ENCODE data around the gene FHIP1A. TPM values are rescaled to one million over a fixed set of nuclear protein-coding genes. Genes with fewer than 3 reads are reported as not detected.

Gene FHIP1A
- total and polyA plus RNA-seq, 2 of the 13 experiments (the other 11 are each of a cell fraction or from before 2014, with no cell fraction given), result 4.1 to 6.2 TPM

DNA sequence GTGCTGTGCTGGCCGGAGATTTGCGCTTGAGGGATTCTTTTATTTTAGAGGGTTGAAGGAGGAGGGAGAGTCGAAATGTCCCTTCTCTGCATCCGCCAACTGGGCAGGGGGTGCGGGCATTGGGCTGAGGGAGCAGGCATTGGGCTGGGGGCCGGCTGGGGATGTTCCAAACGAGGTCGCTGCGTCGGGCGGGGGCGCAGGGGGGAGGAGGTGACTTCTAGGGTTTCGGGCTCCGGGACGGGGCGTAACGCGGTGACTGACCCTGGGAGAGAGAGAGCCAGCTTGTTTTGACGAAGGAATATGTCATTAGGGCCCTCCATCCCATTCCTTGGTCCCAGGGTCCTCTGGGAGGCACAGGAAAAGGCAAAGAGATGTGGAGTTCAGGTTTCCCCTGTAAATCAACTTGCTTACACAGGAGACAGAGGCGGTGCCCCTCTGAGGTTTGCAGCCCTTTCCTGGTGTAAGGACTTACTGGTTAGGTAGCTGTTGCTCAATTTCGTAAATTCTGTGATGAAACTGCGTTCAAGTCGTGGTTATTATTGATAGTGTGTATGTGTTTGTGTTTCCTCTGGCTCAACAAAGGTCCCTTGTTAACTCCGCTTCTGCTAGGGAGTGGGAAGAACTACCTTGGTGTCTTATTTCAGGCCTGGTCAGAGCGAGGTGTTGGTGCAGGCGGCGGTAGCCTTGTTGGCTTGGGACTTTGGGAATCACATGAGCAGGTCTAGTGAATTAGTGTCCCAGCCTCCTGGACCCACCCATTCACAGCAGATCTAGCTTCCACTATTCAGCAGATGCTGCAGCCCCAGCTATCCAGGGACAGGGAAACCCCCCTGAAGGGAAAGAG, 716 bp downstream of the FHIP1A start (continued):
- TF ChIP-seq, protein P1, sequence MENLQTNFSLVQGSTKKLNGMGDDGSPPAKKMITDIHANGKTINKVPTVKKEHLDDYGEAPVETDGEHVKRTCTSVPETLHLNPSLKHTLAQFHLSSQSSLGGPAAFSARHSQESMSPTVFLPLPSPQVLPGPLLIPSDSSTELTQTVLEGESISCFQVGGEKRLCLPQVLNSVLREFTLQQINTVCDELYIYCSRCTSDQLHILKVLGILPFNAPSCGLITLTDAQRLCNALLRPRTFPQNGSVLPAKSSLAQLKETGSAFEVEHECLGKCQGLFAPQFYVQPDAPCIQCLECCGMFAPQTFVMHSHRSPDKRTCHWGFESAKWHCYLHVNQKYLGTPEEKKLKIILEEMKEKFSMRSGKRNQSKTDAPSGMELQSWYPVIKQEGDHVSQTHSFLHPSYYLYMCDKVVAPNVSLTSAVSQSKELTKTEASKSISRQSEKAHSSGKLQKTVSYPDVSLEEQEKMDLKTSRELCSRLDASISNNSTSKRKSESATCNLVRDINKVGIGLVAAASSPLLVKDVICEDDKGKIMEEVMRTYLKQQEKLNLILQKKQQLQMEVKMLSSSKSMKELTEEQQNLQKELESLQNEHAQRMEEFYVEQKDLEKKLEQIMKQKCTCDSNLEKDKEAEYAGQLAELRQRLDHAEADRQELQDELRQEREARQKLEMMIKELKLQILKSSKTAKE (CRISPR knock-in tag; IDR thresholded peaks at IDR 0.05; ENCODE audit: borderline replicate concordance), result no peak
- TF ChIP-seq RFXAP (CRISPR knock-in tag; IDR thresholded peaks at IDR 0.05; ENCODE audit: borderline replicate concordance), result no peak
- TF ChIP-seq, protein P2, sequence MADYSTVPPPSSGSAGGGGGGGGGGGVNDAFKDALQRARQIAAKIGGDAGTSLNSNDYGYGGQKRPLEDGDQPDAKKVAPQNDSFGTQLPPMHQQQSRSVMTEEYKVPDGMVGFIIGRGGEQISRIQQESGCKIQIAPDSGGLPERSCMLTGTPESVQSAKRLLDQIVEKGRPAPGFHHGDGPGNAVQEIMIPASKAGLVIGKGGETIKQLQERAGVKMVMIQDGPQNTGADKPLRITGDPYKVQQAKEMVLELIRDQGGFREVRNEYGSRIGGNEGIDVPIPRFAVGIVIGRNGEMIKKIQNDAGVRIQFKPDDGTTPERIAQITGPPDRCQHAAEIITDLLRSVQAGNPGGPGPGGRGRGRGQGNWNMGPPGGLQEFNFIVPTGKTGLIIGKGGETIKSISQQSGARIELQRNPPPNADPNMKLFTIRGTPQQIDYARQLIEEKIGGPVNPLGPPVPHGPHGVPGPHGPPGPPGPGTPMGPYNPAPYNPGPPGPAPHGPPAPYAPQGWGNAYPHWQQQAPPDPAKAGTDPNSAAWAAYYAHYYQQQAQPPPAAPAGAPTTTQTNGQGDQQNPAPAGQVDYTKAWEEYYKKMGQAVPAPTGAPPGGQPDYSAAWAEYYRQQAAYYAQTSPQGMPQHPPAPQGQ (CRISPR knock-in tag; IDR thresholded peaks at IDR 0.05; ENCODE audit: borderline replicate concordance), result no peak
- no peak for TF ChIP-seq ZNF746 (CRISPR knock-in tag; IDR thresholded peaks at IDR 0.05)
- TF ChIP-seq RBFOX2 (IDR thresholded peaks at IDR 0.05; ENCODE audit: low read depth, low read length), result no peak
- no peak for TF ChIP-seq IRX3 (CRISPR knock-in tag; IDR thresholded peaks at IDR 0.05; ENCODE audit: borderline replicate concordance, low read depth)
- no peak for TF ChIP-seq BHLHE40 (IDR thresholded peaks at IDR 0.05; ENCODE audit: low read length)
- TF ChIP-seq TP53 (CRISPR knock-in tag; conservative IDR thresholded peaks at IDR 0.05), result no peak
- TF ChIP-seq IKZF4 (CRISPR knock-in tag; IDR thresholded peaks at IDR 0.05; ENCODE audit: borderline replicate concordance, low read depth, not compliant biosample characterization), result no peak
- no peak for TF ChIP-seq RARG (CRISPR knock-in tag; IDR thresholded peaks at IDR 0.05; ENCODE audit: low read depth)
- TF ChIP-seq ZNF350 (CRISPR knock-in tag; IDR thresholded peaks at IDR 0.05; ENCODE audit: borderline replicate concordance, low read depth), result no peak
- peak in 1 of 2 experiments; percentile 30; a peak in 1 of 4 replicates for TF ChIP-seq EP300 (IDR thresholded peaks at IDR 0.05; ENCODE audit: low read depth in 2 of 2, low read length in 2 of 2)
- TF ChIP-seq EP300 (CRISPR knock-in tag; IDR thresholded peaks at IDR 0.05; ENCODE audit: borderline replicate concordance), result no peak
- TF ChIP-seq, protein P3, sequence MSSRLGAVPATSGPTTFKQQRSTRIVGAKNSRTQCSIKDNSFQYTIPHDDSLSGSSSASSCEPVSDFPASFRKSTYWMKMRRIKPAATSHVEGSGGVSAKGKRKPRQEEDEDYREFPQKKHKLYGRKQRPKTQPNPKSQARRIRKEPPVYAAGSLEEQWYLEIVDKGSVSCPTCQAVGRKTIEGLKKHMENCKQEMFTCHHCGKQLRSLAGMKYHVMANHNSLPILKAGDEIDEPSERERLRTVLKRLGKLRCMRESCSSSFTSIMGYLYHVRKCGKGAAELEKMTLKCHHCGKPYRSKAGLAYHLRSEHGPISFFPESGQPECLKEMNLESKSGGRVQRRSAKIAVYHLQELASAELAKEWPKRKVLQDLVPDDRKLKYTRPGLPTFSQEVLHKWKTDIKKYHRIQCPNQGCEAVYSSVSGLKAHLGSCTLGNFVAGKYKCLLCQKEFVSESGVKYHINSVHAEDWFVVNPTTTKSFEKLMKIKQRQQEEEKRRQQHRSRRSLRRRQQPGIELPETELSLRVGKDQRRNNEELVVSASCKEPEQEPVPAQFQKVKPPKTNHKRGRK (CRISPR knock-in tag; IDR thresholded peaks at IDR 0.05), result no peak
- TF ChIP-seq ZNF572 (CRISPR knock-in tag; IDR thresholded peaks at IDR 0.05), result no peak

Data from HepG2 (cell line).